Tibial nerve (tissue), 4 donors: ENCODE measurements around the gene TMEM176B. TPM values are rescaled to one million over a fixed set of nuclear protein-coding genes. Genes with fewer than 3 reads are reported as not detected.
A peak's percentile ranks its signal among the peaks of the same experiment; 100 is the strongest.

Source experiments
- DNase-seq, 2 donors: peaks; one replicate each; pipeline ENCODE4 v3.0.0-alpha.2; 2019; ENCODE audit warnings: low spot score in 2 of 2
- H3K27ac ChIP-seq, 4 donors: fragments of 200-600 bp; sonication (generic) in 3 of 4; one replicate each; pipeline ENCODE4 v1.5.1; 2017 to 2019; ENCODE audit warnings: mild to moderate bottlenecking in 1 of 4
- H3K27me3 ChIP-seq, 2 donors: fragments of 200-600 bp; sonication (generic) in 1 of 2; one replicate each; pipeline versions ENCODE4 v1.5.1 to v1.6.0; 2017 to 2019
- H3K36me3 ChIP-seq, 3 donors: fragments of 200-600 bp; sonication (generic); one replicate each; pipeline ENCODE4 v1.5.1; 2018 to 2019
- H3K4me1 ChIP-seq, 4 donors: fragments of 200-600 bp; sonication (generic) in 3 of 4; one replicate each; pipeline ENCODE4 v1.5.1; 2017 to 2019
- H3K4me3 ChIP-seq, 4 donors: fragments of 200-600 bp; sonication (generic) in 3 of 4; one replicate each; pipeline ENCODE4 v1.5.1; 2017 to 2019; ENCODE audit warnings: mild to moderate bottlenecking in 1 of 4, moderate library complexity in 1 of 4
- H3K9me3 ChIP-seq, 4 donors: fragments of 200-600 bp; sonication (generic) in 3 of 4; one replicate each; pipeline ENCODE4 v1.5.1; 2017 to 2019
- EP300 ChIP-seq, 2 donors: sonication (generic); formaldehyde crosslinking; IDR thresholded peaks; one replicate each; pipeline ENCODE4 v1.6.1; 2017; ENCODE audit warnings: antibody characterized with exemption in 2 of 2, mild to moderate bottlenecking in 1 of 2
- POLR2A ChIP-seq, 2 donors: fragments of 450-650 bp; IDR thresholded peaks; one replicate each; pipeline ENCODE4 v1.6.1; 2017; ENCODE audit warnings: antibody characterized with exemption in 2 of 2, mild to moderate bottlenecking in 2 of 2, moderate library complexity in 2 of 2
- WGBS, 2 donors: methylation state at CpG; one replicate each; pipeline ENCODE4 v1.1.5; 2018; 5-methylcytosine and 5-hydroxymethylcytosine counted together
- total RNA-seq, 4 donors: library from RNA; depleted of rRNA; stranded (reverse); fragments of >200 nt; gene quantifications; one replicate each; pipeline ENCODE4 v1.1.0, GENCODE V29; 2016
- TF ChIP-seq, protein P1 (sequence below), 5 experiments: fragments of 200-600 bp in 3 of 5; fragments of 450-650 bp in 2 of 5; sonication (generic) in 3 of 5; IDR thresholded peaks; one replicate each; pipeline ENCODE4 v1.5.1; 2016 to 2019; ENCODE audit warnings: antibody characterized with exemption in 5 of 5, mild to moderate bottlenecking in 3 of 5, moderate library complexity in 2 of 5

TMEM176B gene
- total RNA-seq, 4 donors from 2014 or later: 33.9 to 83.1 (median 63.2) TPM

DNA sequence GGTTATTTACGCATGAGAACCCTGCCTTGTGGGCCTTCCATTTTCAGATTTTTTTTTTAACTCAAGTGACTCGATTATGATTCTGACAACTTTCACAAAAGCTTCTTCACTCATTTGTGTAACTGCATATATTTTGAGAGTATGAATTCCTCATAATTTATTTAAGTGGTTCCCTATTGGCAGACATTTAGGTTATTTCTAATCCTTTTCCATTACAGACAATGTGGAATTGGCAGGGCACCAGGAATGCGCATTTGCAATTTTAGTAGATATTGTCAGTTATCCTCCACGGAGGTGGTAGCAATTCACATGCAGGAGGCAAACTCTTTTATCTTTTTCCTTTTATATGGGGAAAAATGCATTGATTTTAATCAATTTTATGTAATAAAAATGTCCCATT is 2.5 kb downstream of the TMEM176B start:
- Histone ChIP-seq H3K4me3 (no peak overlapping the region), H3K27me3 (peaks cover 0 to 31% of the 10 kb centered on the region in 2 donors), H3K4me1 (peaks cover 0 to 16% (median 6%) of the 10 kb centered on the region in 4 donors), H3K27ac (peak overlapping the region in 1 of 4 donors; percentile 13), H3K36me3 (peaks cover 0 to 10% (median 0%) of the 10 kb centered on the region in 3 donors), H3K9me3 (no peaks in the 10 kb centered on the region)
- 54 to 62% methylated on average over 4 of the region's 4 CpGs for WGBS, 2 donors
- TF ChIP-seq POLR2A (IDR thresholded peaks at IDR 0.05): no peak
- TF ChIP-seq, protein P1, sequence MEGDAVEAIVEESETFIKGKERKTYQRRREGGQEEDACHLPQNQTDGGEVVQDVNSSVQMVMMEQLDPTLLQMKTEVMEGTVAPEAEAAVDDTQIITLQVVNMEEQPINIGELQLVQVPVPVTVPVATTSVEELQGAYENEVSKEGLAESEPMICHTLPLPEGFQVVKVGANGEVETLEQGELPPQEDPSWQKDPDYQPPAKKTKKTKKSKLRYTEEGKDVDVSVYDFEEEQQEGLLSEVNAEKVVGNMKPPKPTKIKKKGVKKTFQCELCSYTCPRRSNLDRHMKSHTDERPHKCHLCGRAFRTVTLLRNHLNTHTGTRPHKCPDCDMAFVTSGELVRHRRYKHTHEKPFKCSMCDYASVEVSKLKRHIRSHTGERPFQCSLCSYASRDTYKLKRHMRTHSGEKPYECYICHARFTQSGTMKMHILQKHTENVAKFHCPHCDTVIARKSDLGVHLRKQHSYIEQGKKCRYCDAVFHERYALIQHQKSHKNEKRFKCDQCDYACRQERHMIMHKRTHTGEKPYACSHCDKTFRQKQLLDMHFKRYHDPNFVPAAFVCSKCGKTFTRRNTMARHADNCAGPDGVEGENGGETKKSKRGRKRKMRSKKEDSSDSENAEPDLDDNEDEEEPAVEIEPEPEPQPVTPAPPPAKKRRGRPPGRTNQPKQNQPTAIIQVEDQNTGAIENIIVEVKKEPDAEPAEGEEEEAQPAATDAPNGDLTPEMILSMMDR (IDR thresholded peaks at IDR 0.05): no peak
- no peak for TF ChIP-seq EP300 (IDR thresholded peaks at IDR 0.05)
- DNase-seq: no peak

DNA sequence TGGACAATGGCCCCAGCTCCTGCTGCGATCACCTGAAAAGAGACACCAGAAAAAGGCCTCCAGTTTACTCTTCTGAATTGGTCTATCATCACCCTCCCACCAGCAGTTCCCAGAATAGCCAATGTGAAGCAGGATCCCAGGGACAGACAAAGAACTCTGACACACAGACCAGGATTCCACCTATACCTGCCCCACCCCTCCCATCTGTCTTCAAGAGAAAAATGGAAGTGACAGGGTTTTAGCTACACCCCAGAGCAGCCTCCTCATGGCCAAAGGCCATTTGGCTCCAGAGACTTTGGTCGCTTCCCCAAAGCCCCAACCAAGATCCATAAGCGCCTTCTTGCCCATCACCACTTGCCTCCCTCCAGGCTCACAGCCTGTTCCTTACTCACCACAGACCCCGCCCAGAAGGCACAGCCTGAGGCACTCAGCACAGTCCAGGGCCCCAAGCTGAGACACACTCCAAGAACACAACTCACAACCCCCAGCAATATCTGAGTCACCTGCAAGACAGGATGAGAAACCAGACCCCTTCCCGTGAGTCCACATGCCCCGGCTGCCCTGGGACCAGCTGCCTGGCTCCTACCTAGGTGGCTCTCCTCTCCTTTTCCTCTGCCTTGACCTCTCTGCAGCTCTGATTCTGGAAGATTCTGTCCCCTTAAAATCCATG is 6.5 kb downstream of the TMEM176B start:
- Histone ChIP-seq H3K9me3 (no peaks in the 10 kb centered on the region), H3K36me3 (peaks cover 0 to 26% (median 0%) of the 10 kb centered on the region in 3 donors), H3K27ac (no peak overlapping the region), H3K4me3 (no peak overlapping the region), H3K4me1 (peaks cover 0 to 7% (median under 1%) of the 10 kb centered on the region in 4 donors), H3K27me3 (peaks cover 0 to 7% of the 10 kb centered on the region in 2 donors)
- no peak for TF ChIP-seq POLR2A (IDR thresholded peaks at IDR 0.05)
- TF ChIP-seq EP300 (IDR thresholded peaks at IDR 0.05): no peak
- TF ChIP-seq, protein P1 (IDR thresholded peaks at IDR 0.05): no peak
- 93 to 95% methylated on average over 6 of the region's 6 CpGs for WGBS, 2 donors
- DNase-seq: no peak

- Histone ChIP-seq H3K9me3 (no peaks in the 10 kb centered on the region), H3K27ac (no peak overlapping the region), H3K27me3 (no peaks in the 10 kb centered on the region), H3K4me1 (peaks cover 0 to 25% (median 13%) of the 10 kb centered on the region in 4 donors), H3K4me3 (no peak overlapping the region), H3K36me3 (peaks cover 0 to 26% (median 0%) of the 10 kb centered on the region in 3 donors)
- WGBS, 2 donors: 86 to 90% methylated on average over 12 of the region's 12 CpGs
- TF ChIP-seq POLR2A (IDR thresholded peaks at IDR 0.05) (no peak), EP300 (IDR thresholded peaks at IDR 0.05) (no peak)
- TF ChIP-seq, protein P1 (IDR thresholded peaks at IDR 0.05): no peak
- no peak for DNase-seq
These were observed 8.3 kb downstream of the TMEM176B start for GRCh38 chr7:150791746-150792452.

- Histone ChIP-seq H3K27me3 (no peaks in the 10 kb centered on the region), H3K27ac (no peak overlapping the region), H3K4me3 (no peak overlapping the region), H3K4me1 (peaks cover 0 to 31% (median 13%) of the 10 kb centered on the region in 4 donors), H3K36me3 (peaks cover 0 to 26% (median 0%) of the 10 kb centered on the region in 3 donors), H3K9me3 (no peaks in the 10 kb centered on the region)
- TF ChIP-seq POLR2A (IDR thresholded peaks at IDR 0.05) (no peak), EP300 (IDR thresholded peaks at IDR 0.05) (no peak)
- TF ChIP-seq, protein P1 (IDR thresholded peaks at IDR 0.05): no peak
- WGBS, 2 donors: 72 to 76% methylated on average over 5 of the region's 5 CpGs
- DNase-seq: no peak
These were observed 8.9 kb downstream of the TMEM176B start for GRCh38 chr7:150791304-150791703.
